SK-N-SH (cell line): Measurements from ENCODE around the gene CCDC174. TPM values are rescaled to one million over a fixed set of nuclear protein-coding genes. Genes with fewer than 3 reads are reported as not detected.

Experiments used
- CTCF ChIA-PET: fragments of 300-600, 350-600 bp; formaldehyde crosslinking; extraction: SDS; loops from one replicate; lab custom pipeline; 2021; lab: Yijun Ruan, JAX
- POLR2A ChIA-PET: fragments of 350-600 bp; sonication (Branson Sonifier 250); formaldehyde crosslinking; extraction: SDS; loops from one replicate; lab custom pipeline; 2020; ENCODE audit warnings: antibody characterized with exemption, inconsistent platforms; lab: Yijun Ruan, JAX
- DNase-seq: peaks from one replicate; pipeline ENCODE4 v3.0.0; 2012
- H2AFZ ChIP-seq: fragments of 200-600 bp; sonication (generic); 2 replicates; pipeline ENCODE4 v1.8.1; 2016; ENCODE audit warnings: antibody characterized with exemption, mild to moderate bottlenecking, low read depth
- H3F3A ChIP-seq: fragments of 200-600 bp; sonication (generic); replicated peaks from 2 replicates; pipeline ENCODE3; 2016; ENCODE audit warnings: antibody characterized with exemption, mild to moderate bottlenecking; ENCODE audit not compliant: insufficient read depth
- H3K27ac ChIP-seq, 2 experiments: fragments of 200-500 bp in 1 of 2; fragments of 200-600 bp in 1 of 2; sonication (Bioruptor generic) in 1 of 2; sonication (generic), shearing (Covaris generic) in 1 of 2; 2 replicates each; pipeline versions ENCODE4 v1.5.1 to v1.6.1; 2014 to 2016; ENCODE audit warnings: low read depth in 2 of 2, inconsistent platforms in 1 of 2, low read length in 1 of 2, mild to moderate bottlenecking in 1 of 2, mixed read lengths in 1 of 2
- H3K27me3 ChIP-seq: fragments of 200-600 bp; sonication (generic), shearing (Covaris generic); 2 replicates; pipeline ENCODE4 v1.6.1; 2016; ENCODE audit warnings: mixed run types; ENCODE audit not compliant: insufficient read depth
- H3K36me3 ChIP-seq, 2 experiments: fragments of 200-500 bp in 1 of 2; fragments of 200-600 bp in 1 of 2; sonication (Bioruptor generic) in 1 of 2; sonication (generic) in 1 of 2; replicated peaks in 1 of 2; 2 replicates each; pipeline versions ENCODE3 to v1.5.1; 2014 to 2016; ENCODE audit warnings: low read length in 1 of 2, mild to moderate bottlenecking in 1 of 2; ENCODE audit not compliant: insufficient read depth in 2 of 2, control insufficient read depth in 1 of 2
- H3K4me1 ChIP-seq, 2 experiments: fragments of 200-500 bp in 1 of 2; fragments of 200-600 bp in 1 of 2; sonication (Bioruptor generic) in 1 of 2; sonication (generic), shearing (Covaris generic) in 1 of 2; 2 replicates each; pipeline versions ENCODE4 v1.5.1 to v1.6.1; 2014 to 2016; ENCODE audit warnings: low read depth in 1 of 2, low read length in 1 of 2, mixed run types in 1 of 2; ENCODE audit not compliant: insufficient read depth in 2 of 2, control insufficient read depth in 1 of 2
- H3K4me2 ChIP-seq: fragments of 200-600 bp; sonication (generic), shearing (Covaris generic); 2 replicates; pipeline ENCODE4 v1.6.1; 2017; ENCODE audit warnings: mixed run types
- H3K4me3 ChIP-seq, 2 experiments: fragments of 200-500 bp in 1 of 2; fragments of 200-600 bp in 1 of 2; sonication (Bioruptor generic) in 1 of 2; sonication (generic), shearing (Covaris generic) in 1 of 2; 2 replicates each; pipeline versions ENCODE4 v1.5.1 to v1.8.1; 2014 to 2016; ENCODE audit warnings: low read depth in 2 of 2, inconsistent platforms in 1 of 2, low read length in 1 of 2, mild to moderate bottlenecking in 1 of 2, mixed read lengths in 1 of 2, moderate library complexity in 1 of 2
- H3K79me2 ChIP-seq: fragments of 200-600 bp; sonication (generic); 2 replicates; pipeline ENCODE4 v1.8.1; 2017; ENCODE audit warnings: mild to moderate bottlenecking; ENCODE audit not compliant: insufficient read depth
- H3K9ac ChIP-seq: fragments of 200-600 bp; sonication (generic); 2 replicates; pipeline ENCODE4 v1.6.1; 2017; ENCODE audit warnings: mixed run types
- H3K9me2 ChIP-seq: fragments of 200-600 bp; sonication (generic); 2 replicates; pipeline ENCODE4 v1.6.1; 2017; ENCODE audit warnings: mixed run types
- H3K9me3 ChIP-seq: fragments of 200-600 bp; sonication (generic); 2 replicates; pipeline ENCODE4 v1.6.1; 2017; ENCODE audit warnings: mixed run types, mild to moderate bottlenecking, moderate library complexity
- H4K20me1 ChIP-seq: fragments of 200-600 bp; sonication (generic); 2 replicates; pipeline ENCODE4 v1.6.1; 2017; ENCODE audit warnings: mild to moderate bottlenecking, mixed run types; ENCODE audit not compliant: insufficient read depth
- CHD2 ChIP-seq: fragments of 150-350 bp; IDR thresholded peaks from 2 replicates; pipeline ENCODE4 v1.6.1; 2018; ENCODE audit warnings: low read length; ENCODE audit not compliant: partially characterized antibody
- EP300 ChIP-seq, 2 experiments: IDR thresholded peaks; 2 replicates each; pipeline versions ENCODE4 v1.4.0 to v1.6.1; 2012; ENCODE audit warnings: borderline replicate concordance in 1 of 2, low read depth in 1 of 2, low read length in 1 of 2
- FOSL2 ChIP-seq: IDR thresholded peaks from 2 replicates; pipeline ENCODE4 v1.4.0; 2012; ENCODE audit warnings: low read depth, mild to moderate bottlenecking, moderate library complexity, borderline replicate concordance
- FOXJ3 ChIP-seq: sonication (generic); formaldehyde crosslinking; IDR thresholded peaks from 2 replicates; pipeline ENCODE4 v1.5.1; 2020; ENCODE audit warnings: mild to moderate bottlenecking, missing genetic modification reagents
- FOXM1 ChIP-seq: IDR thresholded peaks from 2 replicates; pipeline ENCODE4 v1.4.0; 2012; ENCODE audit warnings: low read depth, mild to moderate bottlenecking
- IRF3 ChIP-seq: fragments of 150-350 bp; IDR thresholded peaks from 2 replicates; pipeline ENCODE4 v1.6.1; 2016; ENCODE audit warnings: mild to moderate bottlenecking, low read depth, low read length
- JUND ChIP-seq: IDR thresholded peaks from 2 replicates; pipeline ENCODE4 v1.4.0; 2012
- NFIC ChIP-seq: IDR thresholded peaks from 2 replicates; pipeline ENCODE4 v1.4.0; 2012; ENCODE audit warnings: borderline replicate concordance
- PBX3 ChIP-seq: IDR thresholded peaks from 2 replicates; pipeline ENCODE4; 2012
- RAD21 ChIP-seq: IDR thresholded peaks from 2 replicates; pipeline ENCODE4 v1.6.1; 2012; ENCODE audit warnings: mild to moderate bottlenecking, low read length
- RCOR1 ChIP-seq: fragments of 150-350 bp; IDR thresholded peaks from 2 replicates; pipeline ENCODE4 v1.6.1; 2017; ENCODE audit warnings: antibody characterized with exemption, low read length
- RFX5 ChIP-seq: IDR thresholded peaks from 2 replicates; pipeline ENCODE4 v1.6.1; 2012; ENCODE audit warnings: mild to moderate bottlenecking, improper control_type of control experiment, low read length
- SIN3A ChIP-seq: IDR thresholded peaks from 2 replicates; pipeline ENCODE4 v1.6.1; 2012; ENCODE audit warnings: low read depth, mild to moderate bottlenecking, low read length, moderate library complexity, borderline replicate concordance
- SMC3 ChIP-seq: IDR thresholded peaks from 2 replicates; pipeline ENCODE4 v1.6.1; 2012; ENCODE audit warnings: low read depth, low read length, improper control_type of control experiment
- TCF12 ChIP-seq: IDR thresholded peaks from 2 replicates; pipeline ENCODE4 v1.4.0; 2012
- TEAD4 ChIP-seq: IDR thresholded peaks from 2 replicates; pipeline ENCODE4 v1.4.0; 2012; ENCODE audit warnings: mild to moderate bottlenecking, borderline replicate concordance; ENCODE audit not compliant: insufficient read depth
- USF2 ChIP-seq: fragments of 150-350 bp; IDR thresholded peaks from 2 replicates; pipeline ENCODE4 v1.6.1; 2017; ENCODE audit warnings: antibody characterized with exemption, low read length, low read depth, borderline replicate concordance
- WGBS: methylation state at CpG from one replicate; pipeline ENCODE4 v1.1.6; 2017; ENCODE audit warnings: low lambda C conversion rate; 5-methylcytosine and 5-hydroxymethylcytosine counted together
- polyA plus RNA-seq, 3 experiments: library from polyadenylated mRNA; depleted of rRNA; stranded (reverse); fragments of >200 nt; gene quantifications; 2 replicates each; pipeline ENCODE4 v1.2.3, GENCODE V29; 2012

CCDC174 gene
- polyA plus RNA-seq, 1 of the 3 experiments (the other 2 are of a cell fraction): 6.6 TPM

- Histone ChIP-seq H3K27ac (no peak overlapping the region), H3K9me2 (no peaks in the 10 kb centered on the region), H3K36me3 (no peaks in the 10 kb centered on the region), H3K79me2 (no peaks in the 10 kb centered on the region), H3K4me2 (no peak overlapping the region), H4K20me1 (no peaks in the 10 kb centered on the region), H3K4me3 (no peak overlapping the region), H3K27me3 (peaks cover 16% of the 10 kb centered on the region), H3K9me3 (no peaks in the 10 kb centered on the region), H3K9ac (no peak overlapping the region), H3K4me1 (no peaks in the 10 kb centered on the region; a peak in 1 of 4 replicates), H3F3A (no peaks in the 10 kb centered on the region), H2AFZ (no peak overlapping the region)
- ChIA-PET CTCF (interaction anchor here (0.6 to 1.8 kb wide), 2 partner anchors 33 to 96 kb away, joined by 3 to 5 read pairs; no protein-coding TSS in a partner anchor), POLR2A (interaction anchor here (0.6 to 2.0 kb wide), 2 partner anchors 46 to 424 kb away, joined by 3 to 5 read pairs; partner anchors contain the start of gene CCDC174)
- TF ChIP-seq FOXM1: no peak
- TF ChIP-seq SIN3A: no peak
- no peak for TF ChIP-seq PBX3
- TF ChIP-seq USF2: no peak
- TF ChIP-seq TEAD4: no peak
- TF ChIP-seq RAD21: no peak
- no peak for TF ChIP-seq NFIC
- 83% methylated on average over 7 of the region's 8 CpGs for WGBS
- DNase-seq: no peak
Observed at GRCh38 chr3:14605744-14606143, 45.8 kb upstream of the CCDC174 start.

- Histone ChIP-seq H3K27ac (no peak overlapping the region), H3K79me2 (no peaks in the 10 kb centered on the region), H3K36me3 (no peaks in the 10 kb centered on the region), H3F3A (no peaks in the 10 kb centered on the region), H3K4me2 (no peak overlapping the region), H3K9me2 (no peaks in the 10 kb centered on the region), H2AFZ (no peak overlapping the region), H4K20me1 (no peaks in the 10 kb centered on the region), H3K9me3 (no peaks in the 10 kb centered on the region), H3K4me1 (no peaks in the 10 kb centered on the region; a peak in 1 of 4 replicates), H3K4me3 (no peak overlapping the region), H3K27me3 (peaks cover 14% of the 10 kb centered on the region), H3K9ac (no peak overlapping the region)
- 61% methylated on average over 6 of the region's 7 CpGs for WGBS
- CTCF ChIA-PET: interaction anchor here (1.2 to 2.2 kb wide), 3 partner anchors 79 to 98 kb away, joined by 4 to 10 read pairs (median 5); no protein-coding TSS in a partner anchor
- DNase-seq: no peak
- POLR2A ChIA-PET: no interaction called here
- TF ChIP-seq FOSL2 (no peak), FOXM1 (no peak), TCF12 (no peak), SMC3 (no peak), EP300 (IDR thresholded peaks at IDR 0.05; ENCODE audit: borderline replicate concordance in 1 of 2, low read depth in 1 of 2, low read length in 1 of 2) (no peak), FOXJ3 (CRISPR knock-in tag) (no peak), SIN3A (no peak), PBX3 (no peak), IRF3 (no peak), JUND (no peak), CHD2 (no peak), RCOR1 (no peak), NFIC (no peak), RFX5 (no peak)
Observed at GRCh38 chr3:14606669-14607339, 44.8 kb upstream of the CCDC174 start.
